ENCODE data around the gene PORCN. TPM values are rescaled to one million over a fixed set of nuclear protein-coding genes. Genes with fewer than 3 reads are reported as not detected.

PORCN gene
- total and polyA plus RNA-seq, 9 of the 15 experiments (the other 6 are each of a cell fraction or from before 2014, with no cell fraction given): 0.34 to 5.1 (median 2.8) TPM

GRCh38 chrX:48475774-48476577 is 32.8 kb upstream of the PORCN start, which contains the start of gene FTSJ1 (continued):
- TF ChIP-seq SIX5 (IDR thresholded peaks at IDR 0.05; ENCODE audit: borderline replicate concordance in 1 of 2, insufficient read depth in 1 of 2, low read depth in 1 of 2, low read length in 2 of 2) (peak; percentile 42 to 60; a peak in 3 of 4 replicates), ZNF24 (IDR thresholded peaks at IDR 0.05) (no peak), ARID4B (CRISPR knock-in tag; IDR thresholded peaks at IDR 0.05) (peak; percentile 79), RNF2 (IDR thresholded peaks at IDR 0.05) (0 out of 2 replicates have a peak, but pooled peaks have one; percentile 25), COPS2 (conservative IDR thresholded peaks at IDR 0.05) (no peak), ZKSCAN1 (IDR thresholded peaks at IDR 0.05; ENCODE audit: low read depth, low read length) (no peak), TCF15 (CRISPR knock-in tag; IDR thresholded peaks at IDR 0.05) (no peak), HNRNPH1 (optimal IDR thresholded peaks at IDR 0.05; ENCODE audit: low read depth, low read length) (no peak), MEIS2 (IDR thresholded peaks at IDR 0.05; ENCODE audit: partially characterized antibody) (no peak), IRF1 (CRISPR knock-in tag; IDR thresholded peaks at IDR 0.05; ENCODE audit: borderline replicate concordance) (no peak), ZBED1 (IDR thresholded peaks at IDR 0.05) (no peak), TEAD1 (CRISPR knock-in tag; IDR thresholded peaks at IDR 0.05) (peak in 1 of 2 experiments; percentile 56; a peak in 1 of 4 replicates), ZKSCAN8 (CRISPR knock-in tag; IDR thresholded peaks at IDR 0.05) (no peak), TARDBP (IDR thresholded peaks at IDR 0.05) (0 out of 2 replicates have a peak, but pooled peaks have one; percentile 69)
- TF ChIP-seq, protein P1, sequence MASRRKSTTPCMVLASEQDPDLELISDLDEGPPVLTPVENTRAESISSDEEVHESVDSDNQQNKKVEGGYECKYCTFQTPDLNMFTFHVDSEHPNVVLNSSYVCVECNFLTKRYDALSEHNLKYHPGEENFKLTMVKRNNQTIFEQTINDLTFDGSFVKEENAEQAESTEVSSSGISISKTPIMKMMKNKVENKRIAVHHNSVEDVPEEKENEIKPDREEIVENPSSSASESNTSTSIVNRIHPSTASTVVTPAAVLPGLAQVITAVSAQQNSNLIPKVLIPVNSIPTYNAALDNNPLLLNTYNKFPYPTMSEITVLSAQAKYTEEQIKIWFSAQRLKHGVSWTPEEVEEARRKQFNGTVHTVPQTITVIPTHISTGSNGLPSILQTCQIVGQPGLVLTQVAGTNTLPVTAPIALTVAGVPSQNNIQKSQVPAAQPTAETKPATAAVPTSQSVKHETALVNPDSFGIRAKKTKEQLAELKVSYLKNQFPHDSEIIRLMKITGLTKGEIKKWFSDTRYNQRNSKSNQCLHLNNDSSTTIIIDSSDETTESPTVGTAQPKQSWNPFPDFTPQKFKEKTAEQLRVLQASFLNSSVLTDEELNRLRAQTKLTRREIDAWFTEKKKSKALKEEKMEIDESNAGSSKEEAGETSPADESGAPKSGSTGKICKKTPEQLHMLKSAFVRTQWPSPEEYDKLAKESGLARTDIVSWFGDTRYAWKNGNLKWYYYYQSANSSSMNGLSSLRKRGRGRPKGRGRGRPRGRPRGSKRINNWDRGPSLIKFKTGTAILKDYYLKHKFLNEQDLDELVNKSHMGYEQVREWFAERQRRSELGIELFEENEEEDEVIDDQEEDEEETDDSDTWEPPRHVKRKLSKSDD (conservative IDR thresholded peaks at IDR 0.05; ENCODE audit: low read length): no peak
